Measurements from ENCODE around the gene TCF12. TPM values are rescaled to one million over a fixed set of nuclear protein-coding genes. Genes with fewer than 3 reads are reported as not detected.

Gene TCF12
- polyA plus RNA-seq, 1 donor: 194 TPM

DNA sequence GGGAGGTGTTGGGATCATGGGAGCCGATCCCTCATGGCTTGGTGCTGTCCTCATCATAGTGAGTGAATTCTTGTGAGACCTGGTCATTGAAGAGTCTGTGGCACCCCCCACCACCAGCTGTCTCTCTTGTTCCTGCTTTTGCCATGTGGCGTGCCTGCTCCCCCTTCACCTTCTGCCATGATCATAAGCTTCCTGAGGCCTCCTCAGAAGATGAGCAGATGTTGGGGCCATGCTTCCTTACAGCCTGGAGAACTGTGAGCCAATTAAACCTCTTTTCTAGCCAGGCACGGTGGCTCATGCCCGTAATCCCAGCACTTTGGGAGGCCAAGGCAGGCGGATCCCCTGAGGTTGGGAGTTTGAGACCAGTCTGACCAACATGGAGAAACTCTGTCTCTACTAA lies 420.9 kb downstream of the TCF12 start:
- DNase-seq: no peak

Other genes with a start within 250 kb of the TCF12 start
- 61.2 TPM for gene ZNF280D, start 185.1 kb upstream of the TCF12 start, polyA plus RNA-seq (ENCODE audit: insufficient read length)

All from left kidney (tissue), 2 donors.